ENCODE results near the gene ZGLP1.

Gene ZGLP1

DNA sequence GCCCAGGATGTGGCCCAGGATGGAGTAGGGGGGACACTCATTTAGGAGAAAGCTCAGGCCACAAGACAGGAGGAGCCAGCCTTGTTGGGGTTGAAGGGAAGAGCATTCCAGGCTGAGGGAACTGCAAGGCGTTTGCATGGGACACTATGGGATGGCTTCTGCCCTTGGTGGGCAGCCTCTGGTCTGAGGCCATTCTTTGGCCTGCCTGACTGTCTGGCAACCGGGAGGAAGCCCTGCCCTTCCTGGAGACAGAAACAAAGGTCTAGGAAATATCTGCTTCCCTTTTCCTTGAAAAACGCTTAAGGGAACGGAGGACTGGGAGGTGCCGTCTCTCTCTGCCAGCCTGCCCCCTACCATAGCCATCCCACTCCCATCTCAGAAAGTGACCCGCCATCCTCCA is 41.5 kb downstream of the ZGLP1 start:
- no peak for DNase-seq (ENCODE audit: low spot score)
- TF ChIP-seq, protein P1, sequence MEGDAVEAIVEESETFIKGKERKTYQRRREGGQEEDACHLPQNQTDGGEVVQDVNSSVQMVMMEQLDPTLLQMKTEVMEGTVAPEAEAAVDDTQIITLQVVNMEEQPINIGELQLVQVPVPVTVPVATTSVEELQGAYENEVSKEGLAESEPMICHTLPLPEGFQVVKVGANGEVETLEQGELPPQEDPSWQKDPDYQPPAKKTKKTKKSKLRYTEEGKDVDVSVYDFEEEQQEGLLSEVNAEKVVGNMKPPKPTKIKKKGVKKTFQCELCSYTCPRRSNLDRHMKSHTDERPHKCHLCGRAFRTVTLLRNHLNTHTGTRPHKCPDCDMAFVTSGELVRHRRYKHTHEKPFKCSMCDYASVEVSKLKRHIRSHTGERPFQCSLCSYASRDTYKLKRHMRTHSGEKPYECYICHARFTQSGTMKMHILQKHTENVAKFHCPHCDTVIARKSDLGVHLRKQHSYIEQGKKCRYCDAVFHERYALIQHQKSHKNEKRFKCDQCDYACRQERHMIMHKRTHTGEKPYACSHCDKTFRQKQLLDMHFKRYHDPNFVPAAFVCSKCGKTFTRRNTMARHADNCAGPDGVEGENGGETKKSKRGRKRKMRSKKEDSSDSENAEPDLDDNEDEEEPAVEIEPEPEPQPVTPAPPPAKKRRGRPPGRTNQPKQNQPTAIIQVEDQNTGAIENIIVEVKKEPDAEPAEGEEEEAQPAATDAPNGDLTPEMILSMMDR (IDR thresholded peaks at IDR 0.05; ENCODE audit: extremely low read depth, missing control alignments) = no peak

DNA sequence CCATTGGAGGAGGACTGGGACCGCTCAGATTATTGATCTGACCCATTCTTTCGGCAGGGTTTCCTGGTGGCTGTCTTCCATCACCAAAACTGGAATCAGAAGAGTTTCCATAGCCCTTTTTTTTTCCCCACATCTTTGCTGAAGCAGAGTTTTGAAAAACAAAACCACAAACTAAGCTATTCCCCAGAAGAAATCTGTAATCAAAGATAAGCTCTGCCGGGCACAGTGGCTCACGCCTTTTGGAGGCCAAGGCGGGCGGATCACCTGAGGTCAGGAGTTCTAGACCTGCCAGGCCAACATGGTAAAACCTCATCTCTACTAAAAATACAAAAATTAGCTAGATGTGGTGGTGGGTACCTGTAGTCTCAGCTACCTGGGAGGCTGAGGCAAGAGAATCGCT is 42.9 kb downstream of the ZGLP1 start:
- no peak for DNase-seq (ENCODE audit: low spot score)
- TF ChIP-seq, protein P1 (IDR thresholded peaks at IDR 0.05; ENCODE audit: extremely low read depth, missing control alignments) = no peak

DNA sequence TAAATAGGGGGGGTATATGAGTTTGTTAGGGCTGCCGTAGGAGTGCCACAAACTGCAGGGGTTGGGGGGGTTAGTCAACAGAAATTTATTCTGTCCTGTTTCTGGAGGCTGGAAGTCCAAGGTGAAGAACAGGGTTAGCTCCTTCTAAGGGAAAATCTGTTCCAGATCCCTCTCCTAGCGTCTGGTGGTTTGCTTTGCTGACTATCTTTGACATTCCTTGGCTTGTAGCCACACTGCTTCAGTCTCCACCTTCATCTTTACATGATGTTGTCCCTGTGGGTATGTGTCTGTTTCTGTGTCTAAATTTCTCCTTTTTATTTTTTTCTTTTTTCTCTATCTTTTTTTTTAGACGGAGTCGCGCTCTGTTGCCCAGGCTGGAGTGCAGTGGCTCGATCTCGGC is 46.8 kb downstream of the ZGLP1 start:
- no peak for DNase-seq (ENCODE audit: low spot score)
- TF ChIP-seq, protein P1 (IDR thresholded peaks at IDR 0.05; ENCODE audit: extremely low read depth, missing control alignments) = no peak

DNA sequence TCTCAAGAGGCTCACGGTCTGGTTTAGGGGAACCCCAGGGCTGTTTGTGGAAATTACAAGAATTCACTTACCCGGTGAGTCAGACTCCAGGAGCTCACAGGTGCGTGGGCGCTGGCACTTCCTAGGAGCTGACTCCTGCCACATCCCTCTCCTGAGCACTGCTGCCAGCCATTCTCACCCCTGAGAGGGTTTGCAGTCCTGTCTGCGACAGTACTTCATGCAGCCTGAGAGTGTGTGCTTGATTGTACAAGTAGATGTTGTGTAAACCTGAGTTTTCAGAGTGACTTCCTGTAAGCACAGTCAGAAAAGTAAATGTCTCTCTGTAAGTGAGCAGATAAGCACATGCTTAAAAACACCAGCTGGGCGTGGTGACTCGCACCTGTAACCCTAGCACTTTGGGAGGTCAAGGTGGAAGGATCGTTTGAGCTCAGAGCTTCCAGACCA is 49.5 kb downstream of the ZGLP1 start:
- TF ChIP-seq, protein P1 (IDR thresholded peaks at IDR 0.05; ENCODE audit: extremely low read depth, missing control alignments) = no peak
- DNase-seq (ENCODE audit: low spot score) = no peak

DNA sequence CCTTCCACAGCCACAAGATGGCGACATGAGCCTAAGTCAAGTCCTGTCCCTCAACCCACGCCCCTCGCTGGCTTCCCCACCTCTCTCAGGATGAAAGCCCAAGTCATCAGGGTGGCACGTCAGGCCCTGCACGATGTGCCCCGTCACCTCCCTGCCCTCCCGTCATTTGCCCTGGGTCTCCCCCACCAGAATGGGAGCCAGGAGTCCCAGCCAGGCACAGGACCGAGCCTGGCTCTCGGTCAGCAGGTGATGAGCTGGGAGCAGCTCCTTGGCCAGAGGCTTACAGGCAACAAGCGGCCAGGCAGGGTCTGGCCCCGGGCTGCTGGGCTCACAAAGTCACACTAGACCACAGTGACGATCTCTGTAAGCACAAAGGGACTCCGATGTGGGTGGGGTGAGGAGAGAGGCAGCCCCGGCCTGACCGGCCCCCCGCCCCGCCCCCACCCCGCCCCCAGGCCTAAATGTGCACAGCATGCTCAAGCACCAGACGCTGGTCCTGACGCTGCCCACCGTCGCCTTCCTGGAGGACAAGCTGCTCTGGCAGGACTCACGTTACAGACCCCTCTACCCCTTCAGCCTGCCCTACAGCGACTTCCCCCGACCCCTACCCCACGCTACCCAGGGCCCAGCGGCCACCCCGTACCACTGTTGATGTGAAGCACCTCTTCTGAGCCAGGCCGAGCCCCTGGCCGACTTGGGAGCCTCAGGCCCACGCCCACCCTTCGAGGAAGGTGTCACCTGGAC is 50.3 kb downstream of the ZGLP1 start:
- TF ChIP-seq, protein P1 (IDR thresholded peaks at IDR 0.05; ENCODE audit: extremely low read depth, missing control alignments) = peak; percentile 65
- peak; percentile 85 for DNase-seq (ENCODE audit: low spot score)

DNA sequence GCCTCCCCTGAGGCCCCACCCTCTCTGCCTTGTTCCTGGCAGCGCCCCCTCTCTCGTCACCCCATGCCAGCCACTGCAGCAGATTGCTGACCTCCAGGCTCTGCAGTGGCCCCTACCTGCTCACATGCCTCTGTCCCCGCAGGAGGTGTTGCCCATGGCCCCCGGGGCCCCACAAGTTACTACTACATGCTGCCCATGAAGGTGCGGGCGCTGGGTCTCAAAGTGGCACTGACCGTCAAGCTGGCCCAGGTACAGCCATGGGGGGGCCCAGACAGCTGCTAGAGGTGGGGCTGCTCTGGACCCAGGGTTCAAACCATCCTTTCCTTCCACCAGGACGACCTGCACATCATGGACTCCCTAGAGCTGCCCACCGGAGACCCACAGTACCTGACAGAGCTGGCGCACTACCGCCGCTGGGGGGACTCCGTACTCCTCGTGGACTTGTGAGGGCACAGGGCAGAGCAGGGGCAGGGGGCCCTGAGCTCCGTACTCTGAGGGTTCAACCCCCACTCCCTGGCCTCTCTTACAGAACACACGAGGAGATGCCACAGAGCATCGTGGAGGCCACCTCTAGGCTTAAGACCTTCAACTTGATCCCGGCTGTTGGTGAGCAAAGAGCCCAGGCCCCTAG is 51.4 kb downstream of the ZGLP1 start:
- no peak for DNase-seq (ENCODE audit: low spot score)
- TF ChIP-seq, protein P1 (IDR thresholded peaks at IDR 0.05; ENCODE audit: extremely low read depth, missing control alignments) = no peak

DNA sequence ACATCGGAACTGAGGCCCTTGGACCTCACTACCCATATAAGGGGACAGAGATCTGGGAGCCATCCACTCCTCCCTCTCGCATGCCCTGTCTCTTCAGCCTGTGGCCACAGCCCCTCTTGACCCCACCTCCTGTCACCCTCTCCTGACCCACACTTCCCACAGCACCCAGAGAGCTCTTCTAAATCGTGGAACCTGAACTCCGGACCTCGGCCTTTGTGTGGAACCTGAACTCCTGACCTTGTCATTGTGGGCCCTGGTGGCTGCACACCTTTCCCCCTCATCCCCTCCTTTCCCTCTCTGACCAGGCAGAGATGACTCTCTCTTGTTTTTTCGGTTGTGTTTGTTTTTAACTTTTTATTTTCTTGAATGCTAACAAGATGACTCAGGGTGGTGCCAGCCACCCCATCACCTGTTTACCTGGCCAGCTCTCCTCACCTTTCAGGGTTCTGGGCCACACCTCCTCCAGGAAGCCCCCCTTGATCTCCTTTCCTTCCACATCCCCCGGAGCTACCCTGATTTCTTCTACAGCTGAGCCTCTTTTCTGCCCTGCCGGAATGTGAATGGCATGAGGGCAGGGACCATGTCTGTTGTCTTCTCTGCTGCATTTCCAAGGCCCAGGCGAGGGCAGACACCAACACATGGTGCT is 52.5 kb downstream of the ZGLP1 start:
- no peak for DNase-seq (ENCODE audit: low spot score)
- TF ChIP-seq, protein P1 (IDR thresholded peaks at IDR 0.05; ENCODE audit: extremely low read depth, missing control alignments) = no peak
